ENCODE data around the gene IL17REL. TPM values are rescaled to one million over a fixed set of nuclear protein-coding genes. Genes with fewer than 3 reads are reported as not detected.

IL17REL gene
- polyA plus RNA-seq, 3 donors = not detected

- H4K20me1 ChIP-seq (ENCODE audit: insufficient read depth, low read length) = no peaks in the 10 kb centered on the region
- H3K4me3 ChIP-seq (replicated peaks in 1 of 3; ENCODE audit: low read depth in 2 of 3, low read length in 3 of 3) = no peak overlapping the region
- Mint-ChIP-seq H3K27me3 (ENCODE audit: low read depth in 3 of 3) (peaks cover 21 to 25% (median 22%) of the 10 kb centered on the region in 3 donors), H3K4me1 (peaks cover 7% of the 10 kb centered on the region), H3K9me3 (peaks cover 0 to 6% (median 2%) of the 10 kb centered on the region in 7 donors), H3K4me3 (no peak overlapping the region), H3K36me3 (no peaks in the 10 kb centered on the region), H3K27ac (no peak overlapping the region)
- 98% methylated on average over 8 of the region's 16 CpGs for WGBS (ENCODE audit: insufficient coverage)
- no peak overlapping the region for H3K4me2 ChIP-seq (replicated peaks; ENCODE audit: extremely low read depth, low read length, poor library complexity, severe bottlenecking)
- no peaks in the 10 kb centered on the region for H3K9me3 ChIP-seq (replicated peaks in 1 of 2; ENCODE audit: control insufficient read depth in 1 of 2, insufficient read depth in 1 of 2, low read length in 2 of 2)
- no peaks in the 10 kb centered on the region for H3K79me2 ChIP-seq (ENCODE audit: insufficient read depth, low read length)
- intact Hi-C loops (cut with micrococcal nuclease) = no loop called here
- H3K27ac ChIP-seq (ENCODE audit: low read depth in 1 of 2, low read length in 2 of 2) = no peak overlapping the region
- H3K27me3 ChIP-seq (ENCODE audit: control insufficient read depth in 2 of 2, insufficient read depth in 2 of 2, low read length in 2 of 2) = peaks cover 0 to 5% of the 10 kb centered on the region in 2 donors
- no peaks in the 10 kb centered on the region for H3K36me3 ChIP-seq (replicated peaks in 1 of 2; ENCODE audit: control insufficient read depth in 1 of 2, insufficient read depth in 2 of 2, low read length in 2 of 2)
- DNase-seq = no peak
- H2AFZ ChIP-seq (ENCODE audit: insufficient read depth, low read depth, low read length, poor library complexity, severe bottlenecking) = no peak overlapping the region
- H3K9ac ChIP-seq (ENCODE audit: insufficient read depth, low read length, poor library complexity, severe bottlenecking) = no peak overlapping the region
- H3K4me1 ChIP-seq (ENCODE audit: control insufficient read depth in 1 of 2, insufficient read depth in 2 of 2, low read length in 2 of 2) = peaks cover 0 to 6% of the 10 kb centered on the region in 2 donors
- no peak for TF ChIP-seq CTCF (IDR thresholded peaks at IDR 0.05)
Observed at GRCh38 chr22:50047346-50047745, 34.8 kb upstream of the IL17REL start.

DNA sequence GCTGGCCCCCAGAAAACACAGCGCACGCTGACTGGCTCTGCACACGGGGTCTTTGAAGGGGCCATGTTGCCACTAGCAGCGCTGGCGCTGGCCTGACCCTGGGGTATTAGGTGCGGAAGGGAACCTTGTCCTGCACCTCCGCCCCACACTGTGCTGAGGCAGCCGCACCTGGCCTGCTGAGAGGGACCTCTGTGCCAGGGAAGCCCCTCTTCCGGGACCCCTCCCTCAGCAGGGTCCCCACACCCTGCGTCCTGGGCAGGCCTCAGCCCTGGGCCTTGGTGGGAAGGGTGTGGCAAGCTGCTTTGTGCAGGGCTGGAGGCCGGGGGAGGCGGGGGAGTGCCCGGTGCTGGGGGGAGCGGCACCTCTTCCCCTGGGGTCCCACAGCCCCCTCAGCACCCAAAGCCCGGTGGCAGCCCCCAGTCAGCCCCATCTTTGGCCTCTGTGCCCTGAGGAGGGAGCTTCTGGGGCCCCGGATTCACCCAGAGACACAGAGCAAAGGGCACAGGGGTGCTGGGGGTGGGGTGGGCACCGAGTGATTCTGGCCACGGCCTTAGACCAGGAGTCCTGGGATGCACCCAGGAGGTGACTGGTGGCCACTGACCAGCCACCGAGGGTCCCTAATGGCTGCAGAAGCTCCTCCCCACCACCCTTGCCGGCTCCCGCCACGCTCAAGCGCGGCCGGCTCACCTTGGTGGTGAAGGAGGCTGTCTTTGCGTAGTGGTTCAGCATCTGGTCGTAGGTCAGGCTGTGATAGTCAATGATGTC, 34.1 kb upstream of the IL17REL start:
- Mint-ChIP-seq H3K36me3 (no peaks in the 10 kb centered on the region), H3K27ac (no peak overlapping the region), H3K4me3 (no peak overlapping the region), H3K4me1 (peaks cover 7% of the 10 kb centered on the region), H3K27me3 (ENCODE audit: low read depth in 3 of 3) (peaks cover 23 to 25% (median 24%) of the 10 kb centered on the region in 3 donors), H3K9me3 (peaks cover 0 to 6% (median 1%) of the 10 kb centered on the region in 7 donors)
- Histone ChIP-seq H3K4me3 (replicated peaks in 1 of 3; ENCODE audit: low read depth in 2 of 3, low read length in 3 of 3) (no peak overlapping the region), H4K20me1 (ENCODE audit: insufficient read depth, low read length) (no peaks in the 10 kb centered on the region), H3K4me1 (ENCODE audit: control insufficient read depth in 1 of 2, insufficient read depth in 2 of 2, low read length in 2 of 2) (peaks cover 0 to 6% of the 10 kb centered on the region in 2 donors), H2AFZ (ENCODE audit: insufficient read depth, low read depth, low read length, poor library complexity, severe bottlenecking) (no peak overlapping the region), H3K9me3 (replicated peaks in 1 of 2; ENCODE audit: control insufficient read depth in 1 of 2, insufficient read depth in 1 of 2, low read length in 2 of 2) (no peaks in the 10 kb centered on the region), H3K4me2 (replicated peaks; ENCODE audit: extremely low read depth, low read length, poor library complexity, severe bottlenecking) (no peak overlapping the region), H3K79me2 (ENCODE audit: insufficient read depth, low read length) (no peaks in the 10 kb centered on the region), H3K9ac (ENCODE audit: insufficient read depth, low read length, poor library complexity, severe bottlenecking) (no peak overlapping the region), H3K27ac (ENCODE audit: low read depth in 1 of 2, low read length in 2 of 2) (no peak overlapping the region), H3K27me3 (ENCODE audit: control insufficient read depth in 2 of 2, insufficient read depth in 2 of 2, low read length in 2 of 2) (peaks cover 0 to 5% of the 10 kb centered on the region in 2 donors), H3K36me3 (replicated peaks in 1 of 2; ENCODE audit: control insufficient read depth in 1 of 2, insufficient read depth in 2 of 2, low read length in 2 of 2) (no peaks in the 10 kb centered on the region)
- TF ChIP-seq CTCF (IDR thresholded peaks at IDR 0.05) = no peak
- no peak for DNase-seq
- intact Hi-C loops (cut with micrococcal nuclease) = no loop called here
- 91% methylated on average over 8 of the region's 27 CpGs for WGBS (ENCODE audit: insufficient coverage)

Measured in CD14-positive monocyte (primary cell).